Measurements from ENCODE around the gene TMEM45A. TPM values are rescaled to one million over a fixed set of nuclear protein-coding genes. Genes with fewer than 3 reads are reported as not detected.

The TMEM45A gene
- total RNA-seq, 4 donors from 2014 or later = 3.5 to 7.0 (median 4.1) TPM

DNA sequence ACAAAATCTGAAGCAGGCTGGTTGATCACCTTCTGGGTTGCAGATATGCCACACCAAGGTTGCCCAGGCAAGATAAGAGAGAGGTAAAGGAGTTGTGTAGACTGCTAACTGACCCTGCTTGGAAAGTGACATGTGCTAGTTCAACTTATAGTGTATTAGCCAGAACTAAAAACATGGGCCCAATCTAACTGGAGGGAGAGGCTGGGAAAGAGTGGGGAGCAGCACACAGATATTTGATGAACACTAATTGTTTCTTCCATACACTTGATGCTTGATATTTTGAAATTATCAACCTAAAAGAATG lies 61.9 kb downstream of the TMEM45A start:
- in situ Hi-C loops (cut with MboI; ENCODE audit: low sequenced_read_pairs in 4 of 4) (no loop called here), intact Hi-C loops (cut with DNase I; ENCODE audit: low total_unique reads) (no loop called here)
- Histone ChIP-seq H3K36me3 (no peaks in the 10 kb centered on the region), H3K27ac (no peak overlapping the region), H3K4me3 (no peak overlapping the region), H3K9me3 (no peaks in the 10 kb centered on the region), H3K27me3 (no peaks in the 10 kb centered on the region), H3K4me1 (no peaks in the 10 kb centered on the region)
- no peak for ATAC-seq
- DNase-seq = no peak
- no peak for TF ChIP-seq POLR2A (IDR thresholded peaks at IDR 0.05)
- TF ChIP-seq, protein P1, sequence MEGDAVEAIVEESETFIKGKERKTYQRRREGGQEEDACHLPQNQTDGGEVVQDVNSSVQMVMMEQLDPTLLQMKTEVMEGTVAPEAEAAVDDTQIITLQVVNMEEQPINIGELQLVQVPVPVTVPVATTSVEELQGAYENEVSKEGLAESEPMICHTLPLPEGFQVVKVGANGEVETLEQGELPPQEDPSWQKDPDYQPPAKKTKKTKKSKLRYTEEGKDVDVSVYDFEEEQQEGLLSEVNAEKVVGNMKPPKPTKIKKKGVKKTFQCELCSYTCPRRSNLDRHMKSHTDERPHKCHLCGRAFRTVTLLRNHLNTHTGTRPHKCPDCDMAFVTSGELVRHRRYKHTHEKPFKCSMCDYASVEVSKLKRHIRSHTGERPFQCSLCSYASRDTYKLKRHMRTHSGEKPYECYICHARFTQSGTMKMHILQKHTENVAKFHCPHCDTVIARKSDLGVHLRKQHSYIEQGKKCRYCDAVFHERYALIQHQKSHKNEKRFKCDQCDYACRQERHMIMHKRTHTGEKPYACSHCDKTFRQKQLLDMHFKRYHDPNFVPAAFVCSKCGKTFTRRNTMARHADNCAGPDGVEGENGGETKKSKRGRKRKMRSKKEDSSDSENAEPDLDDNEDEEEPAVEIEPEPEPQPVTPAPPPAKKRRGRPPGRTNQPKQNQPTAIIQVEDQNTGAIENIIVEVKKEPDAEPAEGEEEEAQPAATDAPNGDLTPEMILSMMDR (IDR thresholded peaks at IDR 0.05 in 4 of 5, conservative IDR thresholded peaks at IDR 0.05 in 1 of 5) = no peak

DNA sequence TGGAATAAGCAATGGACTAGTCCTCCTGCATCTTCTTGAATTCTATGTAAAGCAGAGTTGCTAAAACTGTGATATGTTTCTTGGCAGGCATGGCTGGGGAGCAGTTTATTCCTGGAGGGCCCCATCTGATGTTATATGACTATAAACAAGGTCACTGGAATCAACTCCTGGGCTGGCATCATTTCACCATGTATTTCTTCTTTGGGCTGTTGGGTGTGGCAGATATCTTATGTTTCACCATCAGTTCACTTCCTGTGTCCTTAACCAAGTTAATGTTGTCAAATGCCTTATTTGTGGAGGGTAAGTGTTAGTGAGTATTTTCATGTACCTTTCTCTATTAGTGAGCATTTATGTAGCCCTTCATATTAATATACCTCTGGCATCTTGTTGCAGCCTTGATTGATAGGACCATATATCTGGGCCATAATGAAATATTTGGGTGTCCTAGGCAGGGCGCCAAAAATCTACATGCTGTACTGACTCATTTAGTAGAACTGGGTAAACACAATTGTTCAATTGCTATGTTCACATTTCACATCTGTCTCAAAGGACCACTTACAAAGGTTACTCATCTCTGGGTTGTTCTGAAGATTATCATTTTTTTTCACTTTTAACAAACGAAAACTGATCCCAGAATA lies 64.4 kb downstream of the TMEM45A start:
- no peak for ATAC-seq
- Histone ChIP-seq H3K36me3 (no peaks in the 10 kb centered on the region), H3K4me1 (no peaks in the 10 kb centered on the region), H3K27ac (no peak overlapping the region), H3K27me3 (no peaks in the 10 kb centered on the region), H3K4me3 (no peak overlapping the region), H3K9me3 (no peaks in the 10 kb centered on the region)
- intact Hi-C loops (cut with DNase I; ENCODE audit: low total_unique reads) = no loop called here
- peak in 1 of 2 donors; percentile 21 for DNase-seq
- TF ChIP-seq POLR2A (IDR thresholded peaks at IDR 0.05) = no peak
- TF ChIP-seq, protein P1 (IDR thresholded peaks at IDR 0.05 in 4 of 5, conservative IDR thresholded peaks at IDR 0.05 in 1 of 5) = no peak
- in situ Hi-C loops (cut with MboI; ENCODE audit: low sequenced_read_pairs in 4 of 4) = no loop called here

DNA sequence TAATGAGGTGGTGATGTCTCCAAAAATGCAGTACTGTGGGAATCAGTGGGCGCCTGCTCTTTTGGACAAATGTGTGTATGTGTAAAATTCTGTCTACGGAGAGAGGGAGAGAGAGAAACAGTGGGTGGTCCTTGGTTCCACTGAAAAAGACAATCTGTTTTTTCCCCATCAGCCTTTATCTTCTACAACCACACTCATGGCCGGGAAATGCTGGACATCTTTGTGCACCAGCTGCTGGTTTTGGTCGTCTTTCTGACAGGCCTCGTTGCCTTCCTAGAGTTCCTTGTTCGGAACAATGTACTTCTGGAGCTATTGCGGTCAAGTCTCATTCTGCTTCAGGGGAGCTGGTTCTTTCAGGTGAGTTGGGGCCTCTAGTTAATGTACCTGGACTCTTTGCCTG lies 65.8 kb downstream of the TMEM45A start:
- intact Hi-C loops (cut with DNase I; ENCODE audit: low total_unique reads) = no loop called here
- H3K4me3 ChIP-seq = no peak overlapping the region
- in situ Hi-C loops (cut with MboI; ENCODE audit: low sequenced_read_pairs in 4 of 4) = no loop called here
- no peak for TF ChIP-seq POLR2A (IDR thresholded peaks at IDR 0.05)
- TF ChIP-seq, protein P1 (IDR thresholded peaks at IDR 0.05 in 4 of 5, conservative IDR thresholded peaks at IDR 0.05 in 1 of 5) = no peak
- no peak overlapping the region for H3K27ac ChIP-seq
- no peaks in the 10 kb centered on the region for H3K36me3 ChIP-seq
- no peaks in the 10 kb centered on the region for H3K9me3 ChIP-seq
- DNase-seq (no peak), ATAC-seq (no peak)
- no peaks in the 10 kb centered on the region for H3K4me1 ChIP-seq
- H3K27me3 ChIP-seq = no peaks in the 10 kb centered on the region

DNA sequence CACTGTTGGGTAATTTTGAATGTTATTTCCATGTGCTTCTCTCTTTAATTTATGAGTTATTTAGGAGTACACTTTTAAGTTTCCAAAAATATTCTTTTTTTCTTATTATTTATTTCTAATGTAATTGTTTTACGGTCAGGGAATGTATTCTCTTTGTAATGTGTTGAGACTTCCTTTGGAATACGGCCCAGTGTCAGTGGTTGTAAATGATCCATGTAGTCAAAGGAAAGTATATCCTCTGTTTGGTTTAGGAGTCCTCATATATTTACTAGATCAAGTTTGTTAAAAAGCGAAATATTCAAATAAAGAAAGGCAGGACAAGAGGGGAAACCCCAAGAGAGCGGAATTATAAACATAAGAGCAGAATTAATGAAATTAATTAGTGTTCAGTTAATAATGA lies 68.0 kb downstream of the TMEM45A start:
- ATAC-seq (no peak), DNase-seq (no peak)
- in situ Hi-C loops (cut with MboI; ENCODE audit: low sequenced_read_pairs in 4 of 4) (no loop called here), intact Hi-C loops (cut with DNase I; ENCODE audit: low total_unique reads) (no loop called here)
- Histone ChIP-seq H3K9me3 (no peaks in the 10 kb centered on the region), H3K4me3 (no peak overlapping the region), H3K27me3 (no peaks in the 10 kb centered on the region), H3K27ac (no peak overlapping the region), H3K4me1 (no peaks in the 10 kb centered on the region), H3K36me3 (no peaks in the 10 kb centered on the region)
- TF ChIP-seq, protein P1 (IDR thresholded peaks at IDR 0.05 in 4 of 5, conservative IDR thresholded peaks at IDR 0.05 in 1 of 5) = no peak
- TF ChIP-seq POLR2A (IDR thresholded peaks at IDR 0.05) = no peak
